OCI-LY3 (cell line): ENCODE results near the gene DCBLD1.

Source experiments
- H2AFZ ChIP-seq: fragments of 200-600, 300-600 bp; shearing (Covaris generic); 2 replicates; pipeline ENCODE4 v1.6.0; 2014; ENCODE audit warnings: antibody characterized with exemption, low read depth, low read length
- H3K27ac ChIP-seq: fragments of 200-600, 300-600 bp; sonication (generic); 2 replicates; pipeline ENCODE4 v1.5.1; 2014; ENCODE audit warnings: mild to moderate bottlenecking, low read length, moderate library complexity, mixed read lengths
- H3K27me3 ChIP-seq: fragments of 200-600, 300-600 bp; sonication (generic); 2 replicates; pipeline ENCODE4 v1.6.1; 2014; ENCODE audit warnings: low read depth, low read length, mixed read lengths
- H3K36me3 ChIP-seq: fragments of 200-600, 300-600 bp; sonication (generic); replicated peaks from 2 replicates; pipeline ENCODE3; 2014; ENCODE audit warnings: low read depth, low read length, mixed read lengths
- H3K4me1 ChIP-seq: fragments of 300-600, 200-600 bp; sonication (generic); 2 replicates; pipeline ENCODE4 v1.6.1; 2014; ENCODE audit warnings: low read length, mixed read lengths
- H3K4me2 ChIP-seq: fragments of 200-600, 300-600 bp; sonication (generic); 2 replicates; pipeline ENCODE4 v1.6.1; 2014; ENCODE audit warnings: low read length, mixed read lengths
- H3K4me3 ChIP-seq: fragments of 300-600, 200-600 bp; sonication (generic); 2 replicates; pipeline ENCODE4 v1.5.1; 2014; ENCODE audit warnings: antibody characterized with exemption, mild to moderate bottlenecking, low read length, moderate library complexity
- H3K79me2 ChIP-seq: fragments of 300-600, 200-600 bp; shearing (Covaris generic); 2 replicates; pipeline ENCODE4 v1.6.1; 2014; ENCODE audit warnings: mild to moderate bottlenecking, low read length, mixed read lengths
- H3K9ac ChIP-seq: fragments of 300-600, 200-600 bp; shearing (Covaris generic); 2 replicates; pipeline ENCODE4 v1.6.0; 2014; ENCODE audit warnings: mild to moderate bottlenecking, low read length, moderate library complexity
- H3K9me3 ChIP-seq: fragments of 200-600, 300-600 bp; shearing (Covaris generic); 2 replicates; pipeline ENCODE4 v1.6.1; 2014; ENCODE audit warnings: low read length, mixed read lengths; ENCODE audit not compliant: insufficient read depth
- H4K20me1 ChIP-seq: fragments of 200-600, 300-600 bp; sonication (generic); 2 replicates; pipeline ENCODE4 v1.6.1; 2016; ENCODE audit warnings: low read length, mixed read lengths; ENCODE audit not compliant: insufficient read depth
- EZH2phosphoT487 ChIP-seq: fragments of 200-600 bp; shearing (Covaris generic); IDR thresholded peaks from 2 replicates; pipeline ENCODE4 v1.6.1; 2018; ENCODE audit warnings: antibody characterized with exemption, mixed run types, low read depth
- TF ChIP-seq, protein P1 (sequence below): fragments of 200-600, 300-600 bp; sonication (generic); IDR thresholded peaks from 2 replicates; pipeline ENCODE4 v1.5.1; 2014; ENCODE audit warnings: antibody characterized with exemption, low read length, low read depth

The DCBLD1 gene

GRCh38 chr6:117574198-117574597 lies 91.7 kb downstream of the DCBLD1 start:
- TF ChIP-seq, protein P1, sequence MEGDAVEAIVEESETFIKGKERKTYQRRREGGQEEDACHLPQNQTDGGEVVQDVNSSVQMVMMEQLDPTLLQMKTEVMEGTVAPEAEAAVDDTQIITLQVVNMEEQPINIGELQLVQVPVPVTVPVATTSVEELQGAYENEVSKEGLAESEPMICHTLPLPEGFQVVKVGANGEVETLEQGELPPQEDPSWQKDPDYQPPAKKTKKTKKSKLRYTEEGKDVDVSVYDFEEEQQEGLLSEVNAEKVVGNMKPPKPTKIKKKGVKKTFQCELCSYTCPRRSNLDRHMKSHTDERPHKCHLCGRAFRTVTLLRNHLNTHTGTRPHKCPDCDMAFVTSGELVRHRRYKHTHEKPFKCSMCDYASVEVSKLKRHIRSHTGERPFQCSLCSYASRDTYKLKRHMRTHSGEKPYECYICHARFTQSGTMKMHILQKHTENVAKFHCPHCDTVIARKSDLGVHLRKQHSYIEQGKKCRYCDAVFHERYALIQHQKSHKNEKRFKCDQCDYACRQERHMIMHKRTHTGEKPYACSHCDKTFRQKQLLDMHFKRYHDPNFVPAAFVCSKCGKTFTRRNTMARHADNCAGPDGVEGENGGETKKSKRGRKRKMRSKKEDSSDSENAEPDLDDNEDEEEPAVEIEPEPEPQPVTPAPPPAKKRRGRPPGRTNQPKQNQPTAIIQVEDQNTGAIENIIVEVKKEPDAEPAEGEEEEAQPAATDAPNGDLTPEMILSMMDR, result no peak
- no peak for TF ChIP-seq EZH2phosphoT487
- no peak overlapping the region for H3K4me2 ChIP-seq

GRCh38 chr6:117585647-117586046 lies 103.2 kb downstream of the DCBLD1 start:
- H3K9ac ChIP-seq, result no peak overlapping the region
- H3K4me3 ChIP-seq, result no peak overlapping the region
- H3K27ac ChIP-seq, result no peak overlapping the region
- peaks cover 13% of the 10 kb centered on the region for H3K36me3 ChIP-seq
- H3K4me1 ChIP-seq, result no peaks in the 10 kb centered on the region; the same call in 1 of the 2 replicates
- no peaks in the 10 kb centered on the region for H3K27me3 ChIP-seq
- H3K79me2 ChIP-seq, result peaks cover 86% of the 10 kb centered on the region
- TF ChIP-seq EZH2phosphoT487, result no peak
- TF ChIP-seq, protein P1, result no peak
- H3K4me2 ChIP-seq, result no peak overlapping the region
- H4K20me1 ChIP-seq, result peaks cover 15% of the 10 kb centered on the region
- no peaks in the 10 kb centered on the region for H3K9me3 ChIP-seq
- H2AFZ ChIP-seq, result no peak overlapping the region

More at GRCh38 chr6:117574198-117574597, 91.7 kb downstream of the DCBLD1 start:
- Histone ChIP-seq H3K4me3 (no peak overlapping the region), H3K9me3 (no peaks in the 10 kb centered on the region), H4K20me1 (peaks cover 2% of the 10 kb centered on the region; the same call in 1 of the 2 replicates), H3K4me1 (no peaks in the 10 kb centered on the region), H3K27ac (no peak overlapping the region), H2AFZ (no peak overlapping the region), H3K27me3 (no peaks in the 10 kb centered on the region), H3K9ac (no peak overlapping the region), H3K36me3 (peaks cover 35% of the 10 kb centered on the region), H3K79me2 (peaks cover 9% of the 10 kb centered on the region; the same call in 1 of the 2 replicates)

GRCh38 chr6:117590447-117590846 lies 108.0 kb downstream of the DCBLD1 start:
- H3K79me2 ChIP-seq, result peaks cover 88% of the 10 kb centered on the region
- H3K4me3 ChIP-seq, result no peak overlapping the region
- H3K9me3 ChIP-seq, result no peaks in the 10 kb centered on the region
- H3K4me2 ChIP-seq, result no peak overlapping the region
- H3K27me3 ChIP-seq, result no peaks in the 10 kb centered on the region
- H3K9ac ChIP-seq, result no peak overlapping the region
- H4K20me1 ChIP-seq, result peaks cover 31% of the 10 kb centered on the region
- peaks cover 17% of the 10 kb centered on the region for H3K36me3 ChIP-seq
- no peak overlapping the region for H3K27ac ChIP-seq
- no peak overlapping the region for H2AFZ ChIP-seq
- no peak for TF ChIP-seq EZH2phosphoT487
- TF ChIP-seq, protein P1, result no peak
- H3K4me1 ChIP-seq, result peaks cover 10% of the 10 kb centered on the region

DNA sequence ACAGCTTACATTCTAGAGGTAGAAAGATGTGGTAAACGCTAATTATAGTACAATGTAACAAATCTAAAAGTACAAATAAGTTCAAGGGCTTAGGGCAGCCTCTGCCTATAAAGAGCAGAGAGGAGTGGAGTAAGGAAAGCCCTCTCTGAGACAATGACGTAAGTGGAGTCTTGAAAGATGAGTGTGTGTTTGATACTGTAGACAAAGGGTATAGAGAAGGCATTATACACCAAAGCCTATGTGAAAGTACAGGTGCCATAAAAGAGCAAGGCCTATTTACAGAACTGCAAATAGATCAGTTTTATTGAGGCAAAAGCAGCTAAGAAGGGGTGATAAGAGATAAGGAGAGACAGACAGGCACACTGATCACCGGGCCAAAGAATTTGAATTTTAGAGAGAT lies 108.9 kb downstream of the DCBLD1 start:
- TF ChIP-seq, protein P1, result no peak
- no peak for TF ChIP-seq EZH2phosphoT487
- H3K4me1 ChIP-seq, result peaks cover 10% of the 10 kb centered on the region
- no peaks in the 10 kb centered on the region for H3K27me3 ChIP-seq
- H2AFZ ChIP-seq, result no peak overlapping the region
- H3K4me2 ChIP-seq, result no peak overlapping the region
- no peaks in the 10 kb centered on the region for H3K9me3 ChIP-seq
- H3K36me3 ChIP-seq, result peaks cover 13% of the 10 kb centered on the region
- no peak overlapping the region for H3K4me3 ChIP-seq
- peaks cover 31% of the 10 kb centered on the region for H4K20me1 ChIP-seq
- H3K9ac ChIP-seq, result no peak overlapping the region
- H3K79me2 ChIP-seq, result peaks cover 86% of the 10 kb centered on the region
- H3K27ac ChIP-seq, result no peak overlapping the region
